Loucy (cell line): ENCODE measurements around the gene PRTFDC1.
A peak's percentile ranks its signal among the peaks of the same experiment; 100 is the strongest.
"Not testable (repeated sequence)": the region's sequence is repeated elsewhere in the genome, so short reads cannot be mapped to it uniquely, and the experiment has no call there.

ENCODE experiments used
- H2AFZ ChIP-seq: fragments of 200-600 bp; sonication (generic); 2 replicates; pipeline ENCODE4 v1.6.0; 2016; ENCODE audit warnings: antibody characterized with exemption, mild to moderate bottlenecking, low read length, moderate library complexity
- H3F3A ChIP-seq: fragments of 200-600 bp; 2 replicates; pipeline ENCODE4 v1.6.0; 2016; ENCODE audit warnings: antibody characterized with exemption, low read depth, mild to moderate bottlenecking
- H3K27me3 ChIP-seq: fragments of 200-600 bp; sonication (generic); 2 replicates; pipeline ENCODE4 v1.6.1; 2014; ENCODE audit warnings: low read length, mild to moderate bottlenecking; ENCODE audit not compliant: insufficient read depth, poor library complexity, severe bottlenecking
- H3K36me3 ChIP-seq: fragments of 200-600 bp; sonication (generic); 2 replicates; pipeline ENCODE4 v1.6.1; 2016; ENCODE audit warnings: low read length; ENCODE audit not compliant: insufficient read depth
- H3K4me1 ChIP-seq: fragments of 200-600 bp; sonication (generic); 2 replicates; pipeline ENCODE4 v1.5.1; 2014; ENCODE audit warnings: low read length, mild to moderate bottlenecking; ENCODE audit not compliant: insufficient read depth, poor library complexity, severe bottlenecking
- H3K4me2 ChIP-seq: fragments of 200-600 bp; sonication (generic); 2 replicates; pipeline ENCODE4 v1.6.0; 2014; ENCODE audit warnings: antibody characterized with exemption, low read length, low read depth, mild to moderate bottlenecking; ENCODE audit not compliant: poor library complexity, severe bottlenecking
- H3K4me3 ChIP-seq: fragments of 200-600 bp; sonication (generic); 2 replicates; pipeline ENCODE4 v1.5.1; 2014; ENCODE audit warnings: low read length, mild to moderate bottlenecking, mixed read lengths; ENCODE audit not compliant: poor library complexity, severe bottlenecking
- H3K79me2 ChIP-seq: fragments of 200-600 bp; sonication (generic); 2 replicates; pipeline ENCODE4 v1.6.1; 2014; ENCODE audit warnings: low read length; ENCODE audit not compliant: insufficient read depth
- H3K9ac ChIP-seq: fragments of 200-600 bp; sonication (generic); 2 replicates; pipeline ENCODE4 v1.6.0; 2014; ENCODE audit warnings: mild to moderate bottlenecking, low read depth, low read length, moderate library complexity; ENCODE audit not compliant: poor library complexity, severe bottlenecking
- H3K9me2 ChIP-seq: fragments of 200-600 bp; sonication (generic); replicated peaks from 2 replicates; pipeline ENCODE4 v1.6.1; 2016; ENCODE audit warnings: low read depth, low read length, mixed read lengths
- H3K9me3 ChIP-seq: fragments of 200-600 bp; sonication (generic); 2 replicates; pipeline ENCODE4 v1.6.1; 2014; ENCODE audit warnings: mild to moderate bottlenecking, antibody characterized with exemption, low read length, low read depth; ENCODE audit not compliant: insufficient read depth
- H4K20me1 ChIP-seq: fragments of 200-600 bp; sonication (generic); 2 replicates; pipeline ENCODE4 v1.6.0; 2014; ENCODE audit warnings: antibody characterized with exemption, low read length, mild to moderate bottlenecking; ENCODE audit not compliant: insufficient read depth, poor library complexity, severe bottlenecking
- EZH2phosphoT487 ChIP-seq: fragments of 200-600 bp; IDR thresholded peaks from 2 replicates; pipeline ENCODE4 v1.6.1; 2018; ENCODE audit warnings: antibody characterized with exemption, mild to moderate bottlenecking, moderate library complexity, borderline replicate concordance
- TF ChIP-seq, protein P1 (sequence below): fragments of 200-600 bp; sonication (generic); conservative IDR thresholded peaks from 2 replicates; pipeline ENCODE4 v1.5.1; 2014; ENCODE audit warnings: mild to moderate bottlenecking, antibody characterized with exemption, low read length

PRTFDC1 gene

DNA sequence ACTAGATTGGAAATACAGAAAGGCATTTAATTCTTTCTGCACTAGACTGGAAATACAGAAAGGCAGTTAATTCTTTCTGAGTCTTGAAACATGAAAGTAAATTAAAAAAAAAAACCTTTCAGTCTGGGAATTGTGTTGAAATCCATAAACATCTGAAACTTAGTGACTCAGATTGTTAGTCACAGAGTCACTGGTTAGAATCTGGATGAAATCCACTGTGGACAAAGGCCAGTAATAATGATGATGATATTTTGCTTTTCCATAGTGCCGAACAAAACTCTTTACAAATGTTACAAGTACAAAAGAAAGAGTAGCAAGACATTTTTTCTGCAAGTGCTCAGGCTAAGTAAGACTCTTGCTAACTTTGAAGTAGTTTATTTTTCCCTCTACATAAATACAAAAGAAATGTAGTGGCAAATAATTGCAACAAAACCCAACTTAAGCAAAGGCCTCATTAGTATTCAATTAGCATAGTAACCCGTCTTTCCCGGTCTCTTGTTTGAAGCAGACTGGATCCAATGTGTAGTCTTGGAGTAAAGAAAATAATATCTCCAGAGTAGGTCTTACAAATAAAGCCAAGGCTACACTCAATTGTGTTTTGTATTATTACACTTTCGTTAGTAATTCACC, 5.8 kb upstream of the PRTFDC1 start:
- no peaks in the 10 kb centered on the region for H3K36me3 ChIP-seq
- H3K4me2 ChIP-seq: no peak overlapping the region
- no peak overlapping the region for H2AFZ ChIP-seq
- no peak for TF ChIP-seq EZH2phosphoT487
- TF ChIP-seq, protein P1, sequence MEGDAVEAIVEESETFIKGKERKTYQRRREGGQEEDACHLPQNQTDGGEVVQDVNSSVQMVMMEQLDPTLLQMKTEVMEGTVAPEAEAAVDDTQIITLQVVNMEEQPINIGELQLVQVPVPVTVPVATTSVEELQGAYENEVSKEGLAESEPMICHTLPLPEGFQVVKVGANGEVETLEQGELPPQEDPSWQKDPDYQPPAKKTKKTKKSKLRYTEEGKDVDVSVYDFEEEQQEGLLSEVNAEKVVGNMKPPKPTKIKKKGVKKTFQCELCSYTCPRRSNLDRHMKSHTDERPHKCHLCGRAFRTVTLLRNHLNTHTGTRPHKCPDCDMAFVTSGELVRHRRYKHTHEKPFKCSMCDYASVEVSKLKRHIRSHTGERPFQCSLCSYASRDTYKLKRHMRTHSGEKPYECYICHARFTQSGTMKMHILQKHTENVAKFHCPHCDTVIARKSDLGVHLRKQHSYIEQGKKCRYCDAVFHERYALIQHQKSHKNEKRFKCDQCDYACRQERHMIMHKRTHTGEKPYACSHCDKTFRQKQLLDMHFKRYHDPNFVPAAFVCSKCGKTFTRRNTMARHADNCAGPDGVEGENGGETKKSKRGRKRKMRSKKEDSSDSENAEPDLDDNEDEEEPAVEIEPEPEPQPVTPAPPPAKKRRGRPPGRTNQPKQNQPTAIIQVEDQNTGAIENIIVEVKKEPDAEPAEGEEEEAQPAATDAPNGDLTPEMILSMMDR: no peak
- H3K4me3 ChIP-seq: no peak overlapping the region
- no peaks in the 10 kb centered on the region for H3K9me2 ChIP-seq
- no peaks in the 10 kb centered on the region for H3K27me3 ChIP-seq
- H3F3A ChIP-seq: no peaks in the 10 kb centered on the region
- no peak overlapping the region for H3K9ac ChIP-seq
- H3K79me2 ChIP-seq: no peaks in the 10 kb centered on the region
- no peaks in the 10 kb centered on the region for H3K4me1 ChIP-seq
- no peaks in the 10 kb centered on the region for H3K9me3 ChIP-seq
- no peaks in the 10 kb centered on the region for H4K20me1 ChIP-seq

DNA sequence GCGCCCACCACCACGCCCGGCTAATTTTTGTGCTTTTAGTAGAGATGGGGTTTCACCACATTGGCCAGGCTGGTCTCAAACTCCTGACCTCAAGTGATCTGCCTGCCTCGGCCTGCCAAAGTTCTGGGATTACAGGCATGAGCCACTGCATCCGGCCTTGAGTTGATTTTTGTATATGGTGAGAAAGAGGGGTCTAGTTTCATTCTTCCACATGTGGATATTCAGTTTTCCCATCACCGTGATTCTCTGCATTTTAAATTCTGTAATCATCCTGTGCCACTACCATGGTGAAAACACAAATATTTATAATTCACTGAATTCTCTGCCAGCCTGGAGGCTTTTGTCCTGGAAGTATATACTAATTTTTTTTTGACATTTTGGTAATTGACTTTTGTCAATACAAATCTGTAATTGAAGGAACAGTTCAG, 5.2 kb upstream of the PRTFDC1 start:
- H3F3A ChIP-seq, H3K9ac ChIP-seq, H3K79me2 ChIP-seq, H3K9me2 ChIP-seq, H3K4me3 ChIP-seq, H3K36me3 ChIP-seq, H3K4me2 ChIP-seq, H3K27me3 ChIP-seq, H2AFZ ChIP-seq, H3K9me3 ChIP-seq, H4K20me1 ChIP-seq, H3K4me1 ChIP-seq: not testable (repeated sequence)

DNA sequence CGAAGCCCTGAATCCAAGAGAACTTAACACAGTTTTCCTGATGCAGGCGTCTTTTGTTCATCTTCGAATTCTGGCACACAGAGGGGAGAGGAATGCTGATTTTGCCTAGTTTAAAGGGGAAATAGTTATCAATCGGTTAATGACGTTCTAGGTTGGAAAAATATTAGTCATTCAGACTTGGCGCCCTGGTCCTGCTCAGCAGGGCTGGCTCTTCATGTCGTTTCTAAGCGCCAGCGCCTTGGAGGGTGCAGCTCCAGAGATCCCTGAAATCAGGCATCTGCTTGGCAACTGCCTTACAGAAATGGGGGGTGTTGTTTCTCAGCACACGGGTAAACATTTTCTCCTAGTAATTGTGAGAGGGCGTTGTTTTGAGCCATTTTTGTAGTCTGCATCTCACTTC, 1.3 kb upstream of the PRTFDC1 start:
- peak overlapping the region; percentile 96; the same call in 1 of the 2 replicates for H2AFZ ChIP-seq
- peak overlapping the region; percentile 87 for H3K4me2 ChIP-seq

More for the DNA sequence above, 1.3 kb upstream of the PRTFDC1 start:
- Histone ChIP-seq H3K36me3 (no peaks in the 10 kb centered on the region), H3K4me1 (peaks cover 8% of the 10 kb centered on the region), H4K20me1 (no peaks in the 10 kb centered on the region), H3K4me3 (no peak overlapping the region), H3K79me2 (no peaks in the 10 kb centered on the region), H3K27me3 (peaks cover 9% of the 10 kb centered on the region), H3K9me3 (no peaks in the 10 kb centered on the region), H3K9ac (no peak overlapping the region), H3K9me2 (no peaks in the 10 kb centered on the region), H3F3A (no peaks in the 10 kb centered on the region)
- no peak for TF ChIP-seq EZH2phosphoT487
- TF ChIP-seq, protein P1: no peak
